IPS-11a (cell line): Measurements from ENCODE around the gene PLCL2.
"Not testable (repeated sequence)": the region's sequence is repeated elsewhere in the genome, so short reads cannot be mapped to it uniquely, and the experiment has no call there.

Experiments used
- H3K4me3 ChIP-seq: one replicate; pipeline ENCODE4 v1.5.1; 2013; ENCODE audit warnings: low read depth, low read length, control low read depth

The PLCL2 gene

GRCh38 chr3:16950282-16950681, 65.5 kb downstream of the PLCL2 start:
- H3K4me3 ChIP-seq, result no peak overlapping the region

GRCh38 chr3:16950845-16951244, 66.1 kb downstream of the PLCL2 start:
- no peak overlapping the region for H3K4me3 ChIP-seq

DNA sequence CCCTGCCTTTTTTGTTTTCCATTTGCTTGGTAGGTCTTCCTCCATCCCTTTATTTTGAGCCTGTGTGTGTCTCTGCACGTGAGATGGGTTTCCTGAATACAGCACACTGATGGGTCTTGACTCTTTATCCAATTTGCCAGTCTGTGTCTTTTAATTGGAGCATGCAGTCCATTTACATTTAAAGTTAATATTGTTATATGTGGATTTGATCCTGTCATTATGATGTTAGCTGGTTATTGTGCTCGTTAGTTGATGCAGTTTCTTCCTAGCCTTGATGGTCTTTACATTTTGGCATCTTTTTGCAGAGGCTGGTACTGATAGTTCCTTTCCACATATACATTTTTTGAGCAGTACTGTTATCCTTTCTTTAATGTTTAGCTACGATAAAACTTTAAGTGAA, 73.1 kb downstream of the PLCL2 start:
- not testable (repeated sequence) for H3K4me3 ChIP-seq

DNA sequence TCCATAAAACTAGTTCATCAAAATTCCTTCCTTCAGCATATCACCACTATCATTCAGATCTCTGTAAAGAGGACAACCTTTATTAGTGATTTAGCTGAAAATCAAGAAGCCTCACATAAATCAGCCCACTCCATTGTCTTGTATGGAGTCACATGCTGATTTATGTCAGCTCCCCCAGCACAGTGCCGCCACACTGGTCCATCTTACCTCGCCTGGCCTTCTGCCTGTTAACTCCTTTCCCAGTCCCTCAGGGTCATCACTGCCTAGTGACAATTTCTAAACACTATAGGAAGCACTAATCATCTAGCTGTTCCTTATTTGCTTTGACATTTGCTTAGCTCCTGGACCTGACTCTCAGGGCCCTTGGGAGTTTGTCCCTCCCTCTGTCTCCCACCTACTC, 75.4 kb downstream of the PLCL2 start:
- H3K4me3 ChIP-seq, result no peak overlapping the region

DNA sequence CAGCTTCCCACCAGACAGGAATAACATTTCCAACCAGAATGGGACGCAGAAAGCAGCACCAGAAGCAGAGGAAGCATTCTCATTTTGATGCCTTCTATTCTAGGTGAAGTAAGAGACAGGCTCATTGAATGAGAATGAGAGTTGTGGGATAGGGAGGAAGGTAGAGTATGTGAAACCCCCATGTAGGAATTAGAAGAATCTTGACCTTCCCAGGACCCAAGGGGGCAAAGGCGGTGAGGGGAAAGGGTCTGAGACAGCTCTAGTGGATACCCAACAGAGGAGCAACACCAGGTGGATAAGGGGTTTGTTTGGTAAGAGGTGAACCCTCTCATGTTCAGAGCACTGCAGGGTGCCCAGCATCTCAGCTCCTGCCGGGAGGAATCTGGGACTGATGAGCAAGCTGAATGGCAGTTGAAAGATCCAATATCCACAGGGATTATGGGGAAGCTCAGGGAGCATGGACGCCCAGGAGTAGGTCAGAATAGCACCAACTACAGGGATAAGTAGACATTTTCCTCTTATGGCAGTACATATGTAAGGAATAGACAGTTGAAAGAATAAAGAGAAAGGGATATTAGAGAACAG, 77.0 kb downstream of the PLCL2 start:
- H3K4me3 ChIP-seq, result no peak overlapping the region

DNA sequence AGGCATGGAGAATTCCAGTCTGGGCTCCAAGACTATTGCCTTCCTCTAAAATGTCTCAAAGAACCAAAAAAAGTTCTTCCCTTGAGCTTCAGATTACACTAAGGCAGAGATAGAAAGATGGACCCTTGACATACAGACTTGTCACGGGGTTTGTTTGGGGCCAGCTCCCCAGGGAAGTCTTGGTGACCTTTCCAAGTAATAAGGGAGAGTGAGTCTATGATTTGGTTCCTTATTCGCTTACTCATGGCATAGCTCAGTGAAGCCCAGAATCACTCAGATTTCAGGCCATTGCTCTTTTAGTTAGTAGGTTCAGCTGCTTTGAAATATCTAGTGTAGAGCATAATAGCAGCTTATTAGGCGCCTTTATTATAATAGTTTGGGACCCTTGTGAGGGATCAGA, 90.3 kb downstream of the PLCL2 start:
- no peak overlapping the region for H3K4me3 ChIP-seq

- H3K4me3 ChIP-seq, result no peak overlapping the region
Observed at GRCh38 chr3:16978234-16978920, 93.6 kb downstream of the PLCL2 start.

GRCh38 chr3:16978921-16979271, 94.1 kb downstream of the PLCL2 start:
- H3K4me3 ChIP-seq, result no peak overlapping the region

GRCh38 chr3:16979769-16980515, 95.2 kb downstream of the PLCL2 start:
- not testable (repeated sequence) for H3K4me3 ChIP-seq

- not testable (repeated sequence) for H3K4me3 ChIP-seq
Observed at GRCh38 chr3:16980526-16980925, 95.8 kb downstream of the PLCL2 start.

GRCh38 chr3:16982460-16982859, 97.7 kb downstream of the PLCL2 start:
- H3K4me3 ChIP-seq, result no peak overlapping the region

GRCh38 chr3:16985608-16986007, 100.9 kb downstream of the PLCL2 start:
- no peak overlapping the region for H3K4me3 ChIP-seq

DNA sequence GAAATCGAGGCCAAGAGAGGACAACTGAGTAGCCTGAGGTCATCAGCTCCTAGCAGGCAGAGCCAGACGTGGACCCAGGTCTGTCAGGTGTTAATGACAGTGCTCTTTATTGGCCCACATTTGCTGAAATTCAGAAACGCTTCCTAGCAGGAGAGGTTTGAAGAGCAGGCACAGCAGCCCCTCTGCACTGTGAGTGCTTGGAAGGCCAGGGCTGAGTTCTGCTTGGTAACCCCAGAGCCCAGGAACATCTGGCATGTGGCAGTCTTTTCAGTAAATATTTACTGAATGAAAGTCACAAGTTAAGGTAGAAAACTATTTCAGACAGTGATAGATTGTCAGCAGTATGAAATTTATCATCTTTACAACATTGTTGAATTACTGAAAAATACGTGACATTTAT, 102.4 kb downstream of the PLCL2 start:
- no peak overlapping the region for H3K4me3 ChIP-seq

DNA sequence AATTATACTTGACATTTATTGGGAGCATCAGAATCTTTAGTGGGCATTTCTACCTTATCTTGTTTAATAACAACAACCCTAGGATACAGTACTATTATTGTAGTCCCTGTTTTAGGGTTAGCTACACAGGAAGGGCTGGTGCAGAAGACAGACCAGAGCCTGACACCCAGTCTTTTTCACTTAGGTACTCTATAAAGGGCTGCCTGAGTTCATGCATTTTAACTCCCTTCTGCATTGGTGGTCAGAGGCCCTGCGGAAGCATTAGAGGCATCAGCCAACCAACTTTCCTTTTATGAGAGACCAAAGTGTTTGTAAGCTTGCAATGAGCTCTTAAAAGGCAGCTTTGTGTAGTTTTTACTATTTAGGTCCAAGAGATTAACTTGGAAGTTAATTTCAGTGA, 105.4 kb downstream of the PLCL2 start:
- H3K4me3 ChIP-seq, result no peak overlapping the region

GRCh38 chr3:16992198-16992597, 107.4 kb downstream of the PLCL2 start:
- no peak overlapping the region for H3K4me3 ChIP-seq

DNA sequence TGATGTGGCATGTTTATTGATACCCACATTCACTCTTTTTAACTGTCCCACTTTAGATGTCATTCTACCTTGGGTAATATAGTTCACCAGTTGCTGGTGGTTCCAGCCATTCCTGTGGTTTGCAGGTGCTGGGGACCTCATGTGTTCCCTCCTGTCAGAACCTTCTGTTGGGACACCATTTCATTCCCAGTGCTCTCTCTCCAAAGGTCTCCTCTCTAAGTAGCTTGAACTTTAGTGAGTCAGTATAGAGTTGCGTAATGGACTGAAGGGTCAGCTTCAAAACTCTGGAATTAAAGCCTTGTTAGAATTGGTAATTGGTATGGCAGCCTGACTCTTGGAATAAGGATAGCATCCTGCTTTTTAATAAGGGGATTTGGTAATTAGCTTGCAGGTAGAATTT, 108.5 kb downstream of the PLCL2 start:
- no peak overlapping the region for H3K4me3 ChIP-seq

DNA sequence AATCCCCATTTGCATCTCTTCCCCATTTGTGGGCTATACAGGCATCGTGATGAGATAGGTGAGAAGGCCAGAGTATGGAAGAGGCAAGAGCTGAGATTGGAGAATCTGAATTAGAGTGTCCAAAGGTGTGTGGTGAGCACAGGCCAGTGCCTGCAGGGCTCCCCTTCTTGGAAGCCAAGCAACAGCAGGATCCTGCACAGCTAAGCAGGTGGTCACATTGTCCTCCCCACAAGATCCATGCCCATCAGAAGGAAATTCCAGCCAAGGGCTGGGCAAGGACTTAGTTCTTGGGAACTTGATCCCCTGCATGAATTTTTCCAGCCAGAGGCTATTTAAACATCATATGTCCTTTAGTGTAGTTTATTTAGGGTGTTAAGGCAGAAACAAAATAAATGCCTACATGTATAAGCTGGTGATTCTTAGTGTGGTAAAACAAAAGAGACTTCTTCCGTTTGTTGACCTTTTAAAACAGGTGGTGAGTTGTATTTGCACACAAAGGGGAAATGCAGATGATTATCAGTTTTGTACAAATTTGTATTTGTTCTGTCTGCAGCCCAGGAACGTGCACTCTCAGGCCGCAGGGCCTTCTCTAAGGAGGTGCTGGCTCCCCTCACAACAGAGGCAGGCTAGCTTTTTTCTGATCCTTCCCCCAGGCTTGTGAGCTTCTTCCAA, 110.2 kb downstream of the PLCL2 start:
- H3K4me3 ChIP-seq, result no peak overlapping the region

DNA sequence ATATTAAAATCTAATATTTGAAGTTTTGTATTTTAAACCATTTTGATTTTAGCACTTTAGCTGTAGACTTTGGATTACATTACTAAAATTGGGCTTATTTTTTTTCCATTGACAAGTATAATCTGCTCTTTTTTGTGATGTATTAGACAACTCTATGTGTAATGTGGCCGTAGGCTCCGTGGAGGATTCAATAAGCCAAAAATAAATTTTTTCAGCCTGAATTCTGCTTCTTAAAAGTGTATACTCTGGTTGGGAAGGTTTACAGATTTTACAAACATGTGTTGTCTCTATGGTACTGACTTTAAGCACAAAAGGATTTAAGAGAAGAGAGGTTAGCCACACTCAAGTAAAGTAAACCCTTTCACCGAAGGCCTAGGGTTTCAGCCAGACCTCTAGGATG, 110.8 kb downstream of the PLCL2 start:
- no peak overlapping the region for H3K4me3 ChIP-seq

DNA sequence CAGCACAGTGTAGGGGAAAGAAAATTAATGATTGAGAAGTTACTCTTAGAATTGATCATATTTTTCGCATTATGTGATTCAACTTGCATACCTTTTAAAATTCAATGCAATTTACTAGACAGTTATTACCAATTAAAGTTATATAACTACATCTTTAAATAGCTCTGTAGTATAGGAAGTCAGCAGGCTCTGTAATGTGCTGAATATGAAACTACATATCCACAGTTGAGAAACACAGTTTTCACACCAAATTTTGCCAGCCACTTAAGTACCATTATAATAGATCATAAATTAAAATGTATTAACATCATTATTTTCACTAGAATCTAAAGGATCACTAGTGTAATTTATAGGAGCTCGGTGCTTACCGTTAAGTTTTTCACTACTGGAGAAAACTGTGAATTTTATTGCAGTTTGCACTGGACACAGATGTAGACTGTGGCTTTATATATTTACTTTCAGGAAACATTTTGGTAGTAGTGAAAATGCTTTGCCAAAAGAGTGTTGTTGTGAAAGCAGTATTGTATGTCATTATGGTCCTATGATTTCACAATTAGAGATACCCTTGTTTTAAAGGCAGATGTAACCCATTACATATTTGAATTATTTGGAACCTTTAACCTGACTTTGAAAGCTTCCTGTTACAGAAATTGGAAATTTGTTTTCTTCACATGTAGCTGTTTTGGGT, 113.6 kb downstream of the PLCL2 start:
- no peak overlapping the region for H3K4me3 ChIP-seq

DNA sequence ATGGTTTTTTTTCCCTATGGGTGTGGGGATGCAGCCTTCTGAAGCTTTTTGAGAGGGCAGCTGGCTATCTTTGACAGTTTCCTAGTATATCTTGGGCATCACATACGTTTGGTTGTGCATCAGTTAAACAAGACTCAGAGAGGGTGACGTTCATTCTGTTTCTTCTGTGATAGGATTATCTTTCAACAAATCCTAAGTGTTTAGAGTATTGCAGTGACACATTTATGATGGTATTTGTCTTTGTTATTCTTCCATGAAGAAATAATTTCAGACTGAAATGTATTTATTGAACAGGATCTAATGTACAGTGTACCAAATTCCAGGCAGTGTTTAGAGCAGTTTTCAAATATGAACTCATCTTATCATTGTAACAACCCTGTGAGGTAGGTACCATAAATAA, 114.4 kb downstream of the PLCL2 start:
- no peak overlapping the region for H3K4me3 ChIP-seq

DNA sequence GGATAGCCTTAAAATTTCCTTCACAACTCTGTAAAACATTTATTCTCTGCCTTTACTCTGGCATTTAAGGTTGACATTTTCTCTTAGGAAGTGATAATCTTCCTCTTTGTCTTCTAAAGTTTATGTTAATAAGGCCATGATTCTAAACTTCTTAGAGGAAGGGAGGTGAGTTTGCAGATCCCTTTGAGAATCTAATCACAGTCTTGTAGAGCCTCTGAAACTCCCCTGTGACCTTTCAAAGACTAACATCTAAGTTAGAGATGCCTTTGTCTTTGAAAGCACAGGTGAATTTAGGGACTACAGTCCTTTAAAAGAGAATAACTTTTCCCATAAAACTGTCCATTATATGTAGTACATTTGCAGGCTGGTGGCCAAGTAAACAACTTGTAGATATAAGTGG, 115.1 kb downstream of the PLCL2 start:
- H3K4me3 ChIP-seq, result no peak overlapping the region
